Natural killer cell (primary cell): Measurements from ENCODE around the gene CYB561D1. TPM values are rescaled to one million over a fixed set of nuclear protein-coding genes. Genes with fewer than 3 reads are reported as not detected.

Experiments
- ATAC-seq, 3 donors: fragments of 150-1000 bp in 2 of 3; fragments of 200-7000 bp in 1 of 3; cut with Tn5 transposase; 1 replicate in 1 of 3; 2 replicates in 2 of 3; pipeline ENCODE4 v1.10.0; 2021; ENCODE audit warnings: mild to moderate bottlenecking in 2 of 3, moderate library complexity in 2 of 3
- DNase-seq, 2 donors: peaks; one replicate each; pipeline versions ENCODE4 v3.0.0 to v3.0.0-alpha.2; 2013 to 2021; ENCODE audit warnings: mixed read lengths in 1 of 2
- H3K27ac ChIP-seq: one replicate; pipeline ENCODE4 v1.5.1; 2013; ENCODE audit warnings: mild to moderate bottlenecking, low read length
- H3K27me3 ChIP-seq: one replicate; pipeline ENCODE4 v1.6.1; 2013; ENCODE audit warnings: low read length; ENCODE audit not compliant: control insufficient read depth, insufficient read depth
- H3K36me3 ChIP-seq: one replicate; pipeline ENCODE4 v1.6.1; 2013; ENCODE audit warnings: low read length; ENCODE audit not compliant: control insufficient read depth, insufficient read depth
- H3K4me1 ChIP-seq: one replicate; pipeline ENCODE4 v1.6.1; 2013; ENCODE audit warnings: low read length; ENCODE audit not compliant: control insufficient read depth, insufficient read depth
- H3K4me3 ChIP-seq: one replicate; pipeline ENCODE4 v1.5.1; 2013; ENCODE audit warnings: low read length
- H3K9me3 ChIP-seq: one replicate; pipeline ENCODE4 v1.6.1; 2013; ENCODE audit warnings: low read length; ENCODE audit not compliant: control insufficient read depth, insufficient read depth
- H3K27ac Mint-ChIP-seq, 2 donors: one replicate each; pipeline ENCODE4 v1.8.0; 2022; ENCODE audit warnings: mild to moderate bottlenecking in 2 of 2, mixed read lengths in 2 of 2, moderate library complexity in 1 of 2
- H3K27me3 Mint-ChIP-seq, 2 donors: one replicate each; pipeline ENCODE4 v1.8.0; 2022; ENCODE audit warnings: low read depth in 2 of 2, mixed read lengths in 2 of 2
- H3K36me3 Mint-ChIP-seq: one replicate; pipeline ENCODE4 v1.8.0; 2022; ENCODE audit warnings: mixed read lengths
- H3K4me1 Mint-ChIP-seq, 2 donors: one replicate each; pipeline ENCODE4 v1.8.0; 2022; ENCODE audit warnings: mixed read lengths in 2 of 2
- H3K4me3 Mint-ChIP-seq: one replicate; pipeline ENCODE4 v1.8.0; 2022; ENCODE audit warnings: mild to moderate bottlenecking, moderate library complexity, mixed read lengths
- H3K9me3 Mint-ChIP-seq, 2 donors: one replicate each; pipeline ENCODE4 v1.8.0; 2022; ENCODE audit warnings: mixed read lengths in 2 of 2
- WGBS: methylation state at CpG from one replicate; pipeline ENCODE4 v1.1.7; 2013; ENCODE audit warnings: missing lambda C conversion rate; ENCODE audit not compliant: insufficient coverage; 5-methylcytosine and 5-hydroxymethylcytosine counted together
- intact Hi-C: fragments of 100-400 bp; cut with micrococcal nuclease; formaldehyde crosslinking; loops from one replicate; pipeline ENCODE4 v1.14.2; 2022
- total RNA-seq, 4 donors: library from RNA; stranded (reverse); fragments of 120-200 nt in 1 of 4; gene quantifications; one replicate each; pipeline versions ENCODE4 v1.2.3 to v1.2.4, GENCODE V29; 2013 to 2022
- TF ChIP-seq, protein P1 (sequence below): fragments of 200-600 bp; IDR thresholded peaks from one replicate; pipeline ENCODE4 v1.8.0; 2022; ENCODE audit warnings: antibody characterized with exemption

Gene CYB561D1
- total RNA-seq, 3 donors from 2014 or later (not counting 1 experiment from before 2014, with no cell fraction given), result 21.1 to 36.0 (median 34.7) TPM

DNA sequence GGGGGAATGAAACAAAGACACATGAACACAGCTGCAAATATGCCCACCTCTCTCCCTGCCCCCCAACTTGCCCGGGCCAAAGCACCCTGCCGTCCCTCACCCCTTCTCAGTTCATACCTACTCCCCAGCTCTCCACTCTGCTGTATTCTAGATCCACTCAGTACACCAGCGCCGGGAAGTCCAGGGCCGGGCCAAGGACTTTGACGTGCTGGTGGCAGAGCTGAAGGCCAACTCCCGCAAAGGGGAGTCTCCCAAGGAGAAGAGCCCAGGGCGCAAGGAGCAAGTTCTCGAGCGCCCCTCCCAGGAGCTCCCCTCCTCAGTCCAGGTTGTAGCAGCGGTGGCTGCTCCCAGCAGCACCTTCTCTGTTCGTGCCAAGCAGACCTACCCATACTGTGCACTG, 5.2 kb upstream of the CYB561D1 start:
- no peaks in the 10 kb centered on the region for H3K36me3 ChIP-seq

DNA sequence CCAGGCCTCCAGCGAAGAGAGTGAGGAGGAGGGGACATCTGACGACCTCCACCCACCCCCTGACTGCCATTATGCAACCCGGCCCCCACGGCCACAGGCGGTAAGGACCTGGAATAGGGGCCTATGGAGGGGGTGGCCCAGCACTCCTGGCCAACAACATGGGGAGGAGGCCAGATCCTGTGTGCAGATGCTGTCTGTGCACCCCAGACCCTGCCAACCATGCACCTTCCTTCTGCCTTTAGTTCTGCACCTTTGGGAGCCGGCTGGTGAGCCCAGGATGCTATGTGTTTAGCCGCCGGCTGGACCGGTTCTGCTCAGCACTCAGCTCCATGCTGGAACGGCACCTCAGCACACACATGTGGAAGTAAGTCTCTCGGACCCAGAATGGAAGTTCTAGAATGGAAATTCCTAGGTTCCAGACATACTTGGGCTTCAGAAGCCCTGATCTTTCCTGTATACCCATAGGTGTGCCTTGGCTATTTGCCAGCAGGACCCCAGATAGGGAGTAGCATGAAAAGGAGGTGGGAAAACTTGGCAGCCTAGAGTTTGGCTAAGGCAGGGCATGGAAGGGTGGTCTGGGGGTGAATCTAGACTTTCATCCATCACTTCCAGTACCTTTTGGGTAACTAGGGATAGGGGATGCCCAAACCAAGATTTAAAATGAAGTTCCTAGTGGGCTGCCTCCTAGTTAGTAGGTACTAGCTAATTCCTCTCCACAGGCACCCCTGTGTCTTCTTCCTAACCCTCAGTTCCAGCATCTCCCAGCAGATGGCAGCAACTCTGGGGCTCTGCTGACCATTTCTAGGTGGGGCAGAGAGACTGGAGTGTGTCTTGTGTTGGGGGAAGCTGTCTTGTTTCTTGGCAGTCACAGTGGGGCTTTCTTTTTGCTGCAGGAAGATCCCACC, 3.6 kb upstream of the CYB561D1 start:
- intact Hi-C loops, result loop anchor here (1.0 to 5.0 kb wide), 2 partner anchors 42 to 228 kb away; no protein-coding TSS in a partner anchor
- H3K27ac Mint-ChIP-seq, result no peak overlapping the region
- no peaks in the 10 kb centered on the region for H3K9me3 Mint-ChIP-seq
- ATAC-seq (peak; percentile 41 to 54 (median 53)), DNase-seq (peak; percentile 68 to 84)
- peaks cover 0 to 22% of the 10 kb centered on the region in 2 donors for H3K4me1 Mint-ChIP-seq
- WGBS, result 95% methylated on average over 11 of the region's 11 CpGs
- Histone ChIP-seq H3K27me3 (no peaks in the 10 kb centered on the region), H3K36me3 (no peaks in the 10 kb centered on the region), H3K9me3 (no peaks in the 10 kb centered on the region), H3K4me1 (peaks cover 25% of the 10 kb centered on the region), H3K27ac (no peak overlapping the region), H3K4me3 (no peak overlapping the region)
- H3K36me3 Mint-ChIP-seq, result no peaks in the 10 kb centered on the region
- peak overlapping the region; percentile 25 for H3K4me3 Mint-ChIP-seq
- TF ChIP-seq, protein P1, sequence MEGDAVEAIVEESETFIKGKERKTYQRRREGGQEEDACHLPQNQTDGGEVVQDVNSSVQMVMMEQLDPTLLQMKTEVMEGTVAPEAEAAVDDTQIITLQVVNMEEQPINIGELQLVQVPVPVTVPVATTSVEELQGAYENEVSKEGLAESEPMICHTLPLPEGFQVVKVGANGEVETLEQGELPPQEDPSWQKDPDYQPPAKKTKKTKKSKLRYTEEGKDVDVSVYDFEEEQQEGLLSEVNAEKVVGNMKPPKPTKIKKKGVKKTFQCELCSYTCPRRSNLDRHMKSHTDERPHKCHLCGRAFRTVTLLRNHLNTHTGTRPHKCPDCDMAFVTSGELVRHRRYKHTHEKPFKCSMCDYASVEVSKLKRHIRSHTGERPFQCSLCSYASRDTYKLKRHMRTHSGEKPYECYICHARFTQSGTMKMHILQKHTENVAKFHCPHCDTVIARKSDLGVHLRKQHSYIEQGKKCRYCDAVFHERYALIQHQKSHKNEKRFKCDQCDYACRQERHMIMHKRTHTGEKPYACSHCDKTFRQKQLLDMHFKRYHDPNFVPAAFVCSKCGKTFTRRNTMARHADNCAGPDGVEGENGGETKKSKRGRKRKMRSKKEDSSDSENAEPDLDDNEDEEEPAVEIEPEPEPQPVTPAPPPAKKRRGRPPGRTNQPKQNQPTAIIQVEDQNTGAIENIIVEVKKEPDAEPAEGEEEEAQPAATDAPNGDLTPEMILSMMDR, result peak; percentile 79
- H3K27me3 Mint-ChIP-seq, result no peaks in the 10 kb centered on the region

More for the DNA sequence above, 5.2 kb upstream of the CYB561D1 start:
- ATAC-seq (no peak), DNase-seq (no peak)
- Mint-ChIP-seq H3K9me3 (no peaks in the 10 kb centered on the region), H3K27ac (no peak overlapping the region), H3K36me3 (no peaks in the 10 kb centered on the region), H3K4me1 (peaks cover 9 to 22% of the 10 kb centered on the region in 2 donors), H3K27me3 (no peaks in the 10 kb centered on the region), H3K4me3 (no peak overlapping the region)
- no peak overlapping the region for H3K4me3 ChIP-seq
- no peaks in the 10 kb centered on the region for H3K27me3 ChIP-seq
- intact Hi-C loops, result no loop called here
- no peaks in the 10 kb centered on the region for H3K9me3 ChIP-seq
- H3K4me1 ChIP-seq, result peaks cover 23% of the 10 kb centered on the region
- 96% methylated on average over 12 of the region's 12 CpGs for WGBS
- H3K27ac ChIP-seq, result no peak overlapping the region
- TF ChIP-seq, protein P1, result no peak

DNA sequence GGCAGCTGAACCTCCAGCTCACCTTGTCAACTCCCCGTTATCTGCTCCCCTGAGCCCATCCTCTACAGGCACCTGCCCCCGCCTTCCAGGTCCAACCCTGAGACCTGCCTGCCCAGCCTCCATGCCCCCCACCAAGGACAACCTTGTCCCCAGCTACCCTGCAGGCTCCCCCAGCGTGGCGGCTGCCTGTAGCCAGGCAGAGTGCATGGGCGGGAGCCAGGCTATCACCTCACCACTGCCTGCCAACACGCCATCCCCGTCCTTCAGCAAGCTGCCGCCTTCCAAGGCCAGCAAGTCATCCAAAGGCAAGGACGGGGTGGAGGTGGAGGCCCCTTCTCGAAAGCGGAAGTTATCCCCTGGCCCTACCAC, 3.0 kb upstream of the CYB561D1 start:
- ATAC-seq (no peak), DNase-seq (no peak)
- no peak overlapping the region for H3K27ac Mint-ChIP-seq
- TF ChIP-seq, protein P1, result no peak
- peaks cover 5 to 25% of the 10 kb centered on the region in 2 donors for H3K4me1 Mint-ChIP-seq
- 92% methylated on average over 11 of the region's 11 CpGs for WGBS
- H3K4me3 ChIP-seq, result no peak overlapping the region
- no peaks in the 10 kb centered on the region for H3K27me3 Mint-ChIP-seq
- H3K4me3 Mint-ChIP-seq, result no peak overlapping the region
- H3K36me3 ChIP-seq, result peaks cover 4% of the 10 kb centered on the region
- peaks cover 32% of the 10 kb centered on the region for H3K4me1 ChIP-seq
- no peak overlapping the region for H3K27ac ChIP-seq
- H3K9me3 ChIP-seq, result no peaks in the 10 kb centered on the region
- H3K9me3 Mint-ChIP-seq, result no peaks in the 10 kb centered on the region
- intact Hi-C loops, result loop anchor here (1.0 to 5.0 kb wide), 2 partner anchors 41 to 229 kb away; no protein-coding TSS in a partner anchor
- no peaks in the 10 kb centered on the region for H3K27me3 ChIP-seq
- peaks cover under 1% of the 10 kb centered on the region for H3K36me3 Mint-ChIP-seq
